Smooth muscle cell (in vitro differentiated cells): Measurements from ENCODE around the gene SIX2. TPM values are rescaled to one million over a fixed set of nuclear protein-coding genes. Genes with fewer than 3 reads are reported as not detected.
"Not testable (repeated sequence)": the region's sequence is repeated elsewhere in the genome, so short reads cannot be mapped to it uniquely, and the experiment has no call there.

Experiments used
- DNase-seq: peaks from one replicate; lab custom pipeline; 2025; ENCODE audit not compliant: unreplicated experiment; lab: John Stamatoyannopoulos, UW
- H2AFZ ChIP-seq: fragments of 200-600 bp; sonication (generic); 2 replicates; pipeline ENCODE4 v1.6.0; 2016; ENCODE audit warnings: antibody characterized with exemption, low read depth, mild to moderate bottlenecking
- H3F3A ChIP-seq: fragments of 200-600 bp; sonication (generic); 2 replicates; pipeline ENCODE4 v1.6.0; 2017; ENCODE audit warnings: antibody characterized with exemption, low read depth
- H3K27ac ChIP-seq: fragments of 200-600 bp; sonication (generic); 2 replicates; pipeline ENCODE4 v1.5.1; 2016; ENCODE audit warnings: low read depth, mild to moderate bottlenecking
- H3K27me3 ChIP-seq: fragments of 200-600 bp; sonication (generic); 2 replicates; pipeline ENCODE4 v1.6.1; 2016; ENCODE audit warnings: low read depth, mild to moderate bottlenecking
- H3K36me3 ChIP-seq: fragments of 200-600 bp; sonication (generic); 2 replicates; pipeline ENCODE4 v1.5.1; 2016; ENCODE audit warnings: low read depth
- H3K4me1 ChIP-seq: fragments of 200-600 bp; sonication (generic); 2 replicates; pipeline ENCODE4 v1.5.1; 2016; ENCODE audit warnings: low read depth
- H3K4me2 ChIP-seq: fragments of 200-600 bp; sonication (generic); 2 replicates; pipeline ENCODE4 v1.6.0; 2016; ENCODE audit warnings: mild to moderate bottlenecking
- H3K4me3 ChIP-seq: fragments of 200-600 bp; sonication (generic); 2 replicates; pipeline ENCODE4 v1.5.1; 2016; ENCODE audit warnings: mild to moderate bottlenecking
- H3K79me2 ChIP-seq: fragments of 200-600 bp; sonication (generic); 2 replicates; pipeline ENCODE4 v1.6.0; 2016; ENCODE audit warnings: low read depth, mild to moderate bottlenecking
- H3K9ac ChIP-seq: fragments of 200-600 bp; sonication (generic); 2 replicates; pipeline ENCODE4 v1.6.0; 2016; ENCODE audit warnings: low read depth
- H3K9me3 ChIP-seq: fragments of 200-600 bp; sonication (generic); replicated peaks from 2 replicates; pipeline ENCODE4 v1.5.1; 2016; ENCODE audit warnings: low read depth
- H4K20me1 ChIP-seq: fragments of 200-600 bp; sonication (generic); 2 replicates; pipeline ENCODE4 v1.6.0; 2016; ENCODE audit warnings: low read depth
- CTCF ChIP-seq: fragments of 200-600 bp; sonication (generic); IDR thresholded peaks from 2 replicates; pipeline ENCODE4 v1.5.1; 2017; ENCODE audit warnings: borderline replicate concordance, mild to moderate bottlenecking, antibody characterized with exemption; ENCODE audit not compliant: insufficient read depth, poor library complexity, severe bottlenecking
- WGBS: methylation state at CpG from one replicate; pipeline ENCODE4 v1.1.7; 2016; ENCODE audit warnings: low lambda C conversion rate; 5-methylcytosine and 5-hydroxymethylcytosine counted together
- polyA plus RNA-seq: library from polyadenylated mRNA; unstranded; fragments of >200 nt; fragmentation: Nextera tagmentation; extraction: Ambion mirVana; gene quantifications from 2 replicates; pipeline ENCODE4 v1.2.1, GENCODE V29; 2016
- total RNA-seq: library from RNA; depleted of rRNA; stranded (reverse); fragments of >200 nt; gene quantifications from 2 replicates; pipeline ENCODE4 v1.2.3, GENCODE V29; 2014

The SIX2 gene
- total and polyA plus RNA-seq, 2 experiments from 2014 or later: 0.18 TPM; not detected in 1

- no peak for TF ChIP-seq CTCF
- Histone ChIP-seq H3K9me3 (no peaks in the 10 kb centered on the region), H3K9ac (no peak overlapping the region), H3K4me1 (no peaks in the 10 kb centered on the region), H3K79me2 (no peaks in the 10 kb centered on the region), H3K27ac (no peak overlapping the region), H3K4me3 (no peak overlapping the region), H3K27me3 (peaks cover 45% of the 10 kb centered on the region), H3K4me2 (no peak overlapping the region), H2AFZ (no peak overlapping the region), H3K36me3 (no peaks in the 10 kb centered on the region), H4K20me1 (no peaks in the 10 kb centered on the region), H3F3A (no peaks in the 10 kb centered on the region)
- no peak for DNase-seq
- WGBS: 64% methylated on average over 2 of the region's 2 CpGs
These were observed 35.7 kb upstream of the SIX2 start for GRCh38 chr2:45044916-45045315.

GRCh38 chr2:45043174-45043573 is 33.9 kb upstream of the SIX2 start:
- no peak overlapping the region for H3K4me2 ChIP-seq
- H3K79me2 ChIP-seq: no peaks in the 10 kb centered on the region
- no peak for DNase-seq
- H3K4me1 ChIP-seq: no peaks in the 10 kb centered on the region
- no peak for TF ChIP-seq CTCF
- H2AFZ ChIP-seq: no peak overlapping the region
- H3F3A ChIP-seq: no peaks in the 10 kb centered on the region
- 31% methylated on average over 6 of the region's 6 CpGs for WGBS
- H3K36me3 ChIP-seq: no peaks in the 10 kb centered on the region
- no peak overlapping the region for H3K27ac ChIP-seq
- peaks cover 45% of the 10 kb centered on the region for H3K27me3 ChIP-seq
- H3K4me3 ChIP-seq: no peak overlapping the region
- H3K9ac ChIP-seq: no peak overlapping the region
- no peaks in the 10 kb centered on the region for H4K20me1 ChIP-seq
- no peaks in the 10 kb centered on the region for H3K9me3 ChIP-seq

GRCh38 chr2:45042401-45042800 is 33.1 kb upstream of the SIX2 start:
- peaks cover 45% of the 10 kb centered on the region for H3K27me3 ChIP-seq
- no peaks in the 10 kb centered on the region for H3K4me1 ChIP-seq
- H3K4me3 ChIP-seq: no peak overlapping the region
- H3K79me2 ChIP-seq: no peaks in the 10 kb centered on the region
- no peaks in the 10 kb centered on the region for H3F3A ChIP-seq
- H3K27ac ChIP-seq: no peak overlapping the region
- no peak overlapping the region for H2AFZ ChIP-seq
- no peak overlapping the region for H3K9ac ChIP-seq
- 84% methylated on average over 2 of the region's 2 CpGs for WGBS
- no peaks in the 10 kb centered on the region for H4K20me1 ChIP-seq
- no peak for DNase-seq
- no peak overlapping the region for H3K4me2 ChIP-seq
- no peak for TF ChIP-seq CTCF
- H3K36me3 ChIP-seq: no peaks in the 10 kb centered on the region
- H3K9me3 ChIP-seq: no peaks in the 10 kb centered on the region

- Histone ChIP-seq H3K27ac (no peak overlapping the region), H3K4me3 (no peak overlapping the region), H3F3A (no peaks in the 10 kb centered on the region), H3K9me3 (no peaks in the 10 kb centered on the region), H3K36me3 (no peaks in the 10 kb centered on the region), H4K20me1 (no peaks in the 10 kb centered on the region), H3K4me2 (no peak overlapping the region), H3K79me2 (no peaks in the 10 kb centered on the region), H3K27me3 (peaks cover 45% of the 10 kb centered on the region), H3K9ac (no peak overlapping the region), H3K4me1 (no peaks in the 10 kb centered on the region), H2AFZ (no peak overlapping the region)
- no peak for DNase-seq
- no peak for TF ChIP-seq CTCF
These were observed 31.5 kb upstream of the SIX2 start for GRCh38 chr2:45040786-45041185.

GRCh38 chr2:45039804-45040203 is 30.6 kb upstream of the SIX2 start:
- DNase-seq, H3K27ac ChIP-seq, H3F3A ChIP-seq, H3K4me1 ChIP-seq, H4K20me1 ChIP-seq, H3K4me2 ChIP-seq, H3K36me3 ChIP-seq, H3K9me3 ChIP-seq, H3K9ac ChIP-seq, H3K79me2 ChIP-seq, H2AFZ ChIP-seq, H3K4me3 ChIP-seq: not testable (repeated sequence)
- 81% methylated on average over 5 of the region's 5 CpGs for WGBS
- peaks cover 39% of the 10 kb centered on the region for H3K27me3 ChIP-seq

- not testable (repeated sequence) for H3F3A ChIP-seq, H3K79me2 ChIP-seq, H3K36me3 ChIP-seq, DNase-seq, H3K9me3 ChIP-seq, H3K27ac ChIP-seq, H2AFZ ChIP-seq, H3K4me3 ChIP-seq, H3K4me2 ChIP-seq, H3K9ac ChIP-seq, H4K20me1 ChIP-seq, H3K4me1 ChIP-seq
- 88% methylated on average over 5 of the region's 5 CpGs for WGBS
- peaks cover 31% of the 10 kb centered on the region for H3K27me3 ChIP-seq
These were observed 29.6 kb upstream of the SIX2 start for GRCh38 chr2:45038861-45039260.
